ENCODE results near the gene AGAP3.

- TF ChIP-seq CTCF (conservative IDR thresholded peaks at IDR 0.05) = no peak
- no peak for TF ChIP-seq ZFX (IDR thresholded peaks at IDR 0.05)
Observed at GRCh38 chr7:151126491-151127137, 40.3 kb downstream of the AGAP3 start.

All from C4-2B (cell line).